GM10266 (cell line): ENCODE data around the gene HOXB7.

Source experiments
- DNase-seq: peaks from one replicate; pipeline ENCODE4 v3.0.0; 2012; ENCODE audit errors: extremely low spot score
- TF ChIP-seq, protein P1 (sequence below): IDR thresholded peaks from 2 replicates; pipeline ENCODE4 v1.5.1; 2012; ENCODE audit warnings: mild to moderate bottlenecking, low read depth; ENCODE audit not compliant: control insufficient read depth, insufficient read depth; ENCODE audit errors: missing control alignments

HOXB7 gene

DNA sequence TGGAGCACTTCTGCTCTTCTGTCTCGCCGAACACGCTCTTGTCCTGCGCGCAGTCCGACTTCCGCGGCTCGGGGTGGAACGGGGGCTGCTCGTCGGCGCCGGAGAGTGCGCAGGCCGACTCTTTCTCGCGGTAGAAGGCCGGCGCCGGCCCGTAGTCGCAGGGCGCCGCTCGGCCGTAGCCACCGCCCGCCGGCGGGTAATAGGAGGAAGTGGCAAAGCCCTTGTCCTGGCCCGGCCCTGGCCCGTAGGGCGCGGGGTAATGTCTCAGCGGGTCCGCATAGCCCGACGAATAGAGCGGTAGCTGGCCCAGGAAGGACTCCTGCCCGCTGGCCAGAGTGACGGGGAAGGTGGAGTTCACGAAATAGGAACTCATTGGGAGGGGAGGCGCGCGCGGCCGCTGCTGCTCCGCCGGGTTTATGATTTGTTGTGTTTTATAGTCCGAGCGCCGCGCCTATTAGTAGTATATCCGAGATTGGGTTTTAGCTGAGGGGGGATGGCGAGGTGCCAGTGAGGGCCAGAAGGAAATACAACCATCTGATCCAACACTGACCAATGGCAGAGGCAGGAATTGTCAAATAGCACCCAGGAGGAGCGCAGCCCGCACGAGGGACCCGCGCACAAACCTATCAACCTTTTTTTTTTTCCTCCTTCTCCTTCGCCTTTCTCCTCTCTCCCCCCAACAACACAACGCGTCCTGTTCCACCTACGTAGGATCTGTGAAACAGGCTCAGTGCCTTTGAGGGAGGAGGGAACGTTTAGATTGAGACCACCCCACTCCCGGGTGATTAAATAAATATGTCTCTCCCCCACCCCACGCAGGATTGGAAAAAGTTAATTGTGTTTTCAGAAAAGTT is 12.8 kb downstream of the HOXB7 start:
- TF ChIP-seq, protein P1, sequence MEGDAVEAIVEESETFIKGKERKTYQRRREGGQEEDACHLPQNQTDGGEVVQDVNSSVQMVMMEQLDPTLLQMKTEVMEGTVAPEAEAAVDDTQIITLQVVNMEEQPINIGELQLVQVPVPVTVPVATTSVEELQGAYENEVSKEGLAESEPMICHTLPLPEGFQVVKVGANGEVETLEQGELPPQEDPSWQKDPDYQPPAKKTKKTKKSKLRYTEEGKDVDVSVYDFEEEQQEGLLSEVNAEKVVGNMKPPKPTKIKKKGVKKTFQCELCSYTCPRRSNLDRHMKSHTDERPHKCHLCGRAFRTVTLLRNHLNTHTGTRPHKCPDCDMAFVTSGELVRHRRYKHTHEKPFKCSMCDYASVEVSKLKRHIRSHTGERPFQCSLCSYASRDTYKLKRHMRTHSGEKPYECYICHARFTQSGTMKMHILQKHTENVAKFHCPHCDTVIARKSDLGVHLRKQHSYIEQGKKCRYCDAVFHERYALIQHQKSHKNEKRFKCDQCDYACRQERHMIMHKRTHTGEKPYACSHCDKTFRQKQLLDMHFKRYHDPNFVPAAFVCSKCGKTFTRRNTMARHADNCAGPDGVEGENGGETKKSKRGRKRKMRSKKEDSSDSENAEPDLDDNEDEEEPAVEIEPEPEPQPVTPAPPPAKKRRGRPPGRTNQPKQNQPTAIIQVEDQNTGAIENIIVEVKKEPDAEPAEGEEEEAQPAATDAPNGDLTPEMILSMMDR, result no peak
- peak; percentile 68 for DNase-seq

DNA sequence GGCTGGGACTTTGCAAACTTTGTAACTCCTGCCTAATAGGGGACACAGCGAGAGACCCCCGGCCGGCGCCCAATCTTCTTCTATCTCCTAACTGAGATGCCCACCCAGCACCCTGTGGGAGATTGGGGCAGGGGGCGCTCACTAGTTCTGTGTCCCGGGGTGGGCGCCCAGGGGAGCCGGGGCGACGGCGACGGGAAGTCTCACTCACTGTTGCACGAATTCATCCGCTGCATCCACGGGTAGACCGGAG is 13.4 kb downstream of the HOXB7 start:
- no peak for DNase-seq
- TF ChIP-seq, protein P1, result no peak

DNA sequence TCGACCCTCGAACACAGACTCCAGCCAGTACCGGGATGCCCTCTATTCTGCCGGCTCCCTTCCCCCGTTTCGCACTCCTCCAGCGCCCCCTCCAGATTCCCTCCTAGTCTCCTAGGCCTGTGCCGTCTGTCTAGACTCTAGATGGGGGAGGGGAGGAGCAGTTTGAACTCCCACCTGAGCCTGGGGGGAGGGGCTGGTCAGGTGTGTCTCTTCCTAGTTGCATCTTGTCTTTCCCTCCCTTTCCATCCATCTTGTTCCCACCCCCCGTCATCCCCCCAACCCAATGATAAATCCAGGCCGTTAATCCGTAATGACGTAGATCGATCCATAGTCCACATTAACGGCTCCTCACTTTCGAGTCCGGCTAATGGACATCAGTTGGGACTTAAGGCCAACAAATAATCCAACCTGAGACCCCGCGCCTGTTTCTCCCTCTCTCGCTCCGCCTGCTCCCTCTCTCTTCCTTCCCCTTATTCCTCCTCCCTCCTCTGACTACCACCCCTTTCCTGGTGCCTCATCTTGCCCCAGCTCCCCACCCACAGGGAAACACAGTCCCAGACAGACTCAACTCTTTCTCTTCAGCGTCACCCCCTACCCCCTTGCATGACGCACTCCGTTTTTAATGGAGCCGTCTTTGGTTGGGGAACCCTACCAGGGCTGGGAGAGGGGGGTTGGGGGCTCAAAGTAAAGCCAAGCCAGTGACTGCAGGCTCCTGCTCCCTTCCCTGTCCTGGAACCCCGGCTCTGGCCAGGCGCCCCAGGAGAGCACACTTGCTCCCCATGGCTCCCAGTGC is 13.9 kb downstream of the HOXB7 start:
- TF ChIP-seq, protein P1, result no peak
- no peak for DNase-seq

DNA sequence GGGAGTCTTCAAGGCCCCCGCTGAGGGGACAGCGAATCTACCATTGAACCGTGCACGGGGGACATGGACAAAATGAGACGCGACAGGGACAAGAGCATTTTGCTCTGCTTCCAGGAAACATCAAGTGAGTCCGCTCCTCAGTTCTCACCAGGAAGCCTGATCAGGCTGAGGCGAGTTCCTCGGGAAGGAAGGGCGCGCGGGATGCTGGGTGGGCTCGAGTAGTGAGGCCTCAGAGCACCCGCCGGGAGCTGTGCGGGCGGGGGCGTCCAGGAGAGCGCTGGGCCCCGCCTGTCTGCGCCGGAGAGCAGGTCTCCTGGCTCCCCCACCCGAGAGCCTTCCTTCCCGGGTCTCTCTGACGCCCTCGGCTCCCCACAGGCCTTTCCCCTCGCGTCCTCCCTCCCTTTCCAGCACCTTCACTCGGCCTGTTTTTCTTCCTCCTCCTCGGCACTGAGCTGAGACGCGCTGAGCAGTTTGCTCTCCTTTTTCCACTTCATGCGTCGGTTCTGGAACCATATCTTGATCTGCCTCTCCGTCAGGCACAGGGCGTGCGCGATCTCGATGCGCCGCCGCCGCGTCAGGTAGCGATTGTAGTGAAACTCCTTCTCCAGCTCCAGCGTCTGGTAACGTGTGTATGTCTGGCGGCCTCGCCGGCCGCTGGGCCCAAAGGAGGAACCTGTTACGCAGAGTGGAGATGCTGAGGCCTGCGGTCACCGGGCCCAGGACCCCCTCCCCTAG is 14.7 kb downstream of the HOXB7 start:
- no peak for DNase-seq
- TF ChIP-seq, protein P1, result no peak

DNA sequence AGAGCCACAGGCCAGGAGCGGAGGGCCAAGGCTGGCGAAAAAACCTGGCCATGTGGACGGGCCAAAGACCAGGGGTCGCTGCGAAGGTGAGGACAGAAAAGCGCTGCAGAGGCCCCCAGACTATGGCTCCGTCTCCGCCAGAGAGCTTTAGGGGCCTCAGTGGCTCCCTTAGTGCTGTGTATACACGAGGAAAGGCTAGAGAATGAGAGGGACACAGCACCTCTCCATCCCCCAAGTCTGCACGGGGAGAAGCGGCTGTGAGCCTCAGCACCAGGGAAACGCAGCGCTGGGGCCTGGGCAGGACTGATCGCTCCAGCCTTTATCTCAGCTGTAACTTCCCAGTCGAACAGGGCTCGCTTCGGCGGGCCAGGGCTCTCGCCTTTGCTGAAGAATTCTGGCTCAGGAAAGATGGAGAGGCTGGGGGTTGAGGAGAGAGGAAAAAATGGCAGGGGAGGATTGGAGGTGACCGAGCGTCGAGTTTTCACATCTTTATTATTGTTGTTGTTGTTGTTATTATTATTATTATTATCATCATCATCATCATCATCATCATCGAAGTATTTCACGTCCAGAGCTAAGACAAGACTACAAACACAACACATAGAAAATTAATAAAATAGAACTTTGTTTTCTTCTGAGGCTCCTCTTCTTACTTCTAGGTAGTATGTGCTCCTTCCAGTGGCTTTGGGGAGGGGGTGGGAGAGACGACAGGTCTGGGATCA is 15.4 kb downstream of the HOXB7 start:
- TF ChIP-seq, protein P1, result no peak
- DNase-seq, result no peak

DNA sequence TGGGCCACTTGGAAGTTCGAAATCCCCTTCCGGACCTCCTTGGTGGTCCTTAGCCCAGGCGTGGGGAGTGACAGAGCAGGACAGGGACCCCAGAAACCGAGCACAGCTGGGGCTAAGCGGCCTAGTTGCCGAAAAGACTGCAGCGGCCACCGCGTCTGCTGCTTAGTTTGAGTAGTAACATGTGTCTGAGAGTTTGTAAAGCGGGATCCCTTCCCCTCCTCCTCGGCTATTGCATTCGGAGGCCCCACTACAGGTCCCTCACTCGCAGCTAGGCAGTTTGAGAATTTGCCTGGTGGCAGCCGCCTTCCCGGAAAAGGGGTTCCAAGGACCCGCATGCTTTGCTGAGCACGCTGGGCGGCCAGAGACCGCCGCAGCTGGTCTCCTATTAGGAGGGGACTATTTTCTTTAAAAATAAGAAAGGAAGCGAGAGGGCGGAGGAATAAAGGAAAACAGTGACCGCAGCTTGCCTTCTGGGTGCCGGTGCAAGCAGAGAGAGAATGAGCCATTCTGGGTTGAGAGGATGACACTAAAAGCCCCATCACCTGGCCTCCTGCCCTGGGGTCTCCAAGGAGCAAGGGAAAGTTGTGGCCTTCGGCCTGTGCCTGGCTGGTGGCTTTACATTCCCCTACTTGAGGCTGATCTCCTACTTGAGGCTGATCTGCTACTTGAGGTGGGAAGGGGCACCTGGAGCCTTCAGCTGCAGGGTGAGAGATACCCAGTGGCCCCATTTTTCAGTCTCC is 16.1 kb downstream of the HOXB7 start:
- TF ChIP-seq, protein P1, result no peak
- no peak for DNase-seq
